ENCODE data around the gene ETDC.

- no peak for TF ChIP-seq CTCF (IDR thresholded peaks at IDR 0.05)
- TF ChIP-seq POLR2A (IDR thresholded peaks at IDR 0.05): no peak
Observed at GRCh38 chrX:135331525-135331924, 22.2 kb downstream of the ETDC start.

All from suprapubic skin (tissue), 3 donors.